ENCODE results near the gene SH2D5. TPM values are rescaled to one million over a fixed set of nuclear protein-coding genes. Genes with fewer than 3 reads are reported as not detected.

The SH2D5 gene
- polyA plus RNA-seq, 1 donor from 2014 or later: 14.1 TPM

DNA sequence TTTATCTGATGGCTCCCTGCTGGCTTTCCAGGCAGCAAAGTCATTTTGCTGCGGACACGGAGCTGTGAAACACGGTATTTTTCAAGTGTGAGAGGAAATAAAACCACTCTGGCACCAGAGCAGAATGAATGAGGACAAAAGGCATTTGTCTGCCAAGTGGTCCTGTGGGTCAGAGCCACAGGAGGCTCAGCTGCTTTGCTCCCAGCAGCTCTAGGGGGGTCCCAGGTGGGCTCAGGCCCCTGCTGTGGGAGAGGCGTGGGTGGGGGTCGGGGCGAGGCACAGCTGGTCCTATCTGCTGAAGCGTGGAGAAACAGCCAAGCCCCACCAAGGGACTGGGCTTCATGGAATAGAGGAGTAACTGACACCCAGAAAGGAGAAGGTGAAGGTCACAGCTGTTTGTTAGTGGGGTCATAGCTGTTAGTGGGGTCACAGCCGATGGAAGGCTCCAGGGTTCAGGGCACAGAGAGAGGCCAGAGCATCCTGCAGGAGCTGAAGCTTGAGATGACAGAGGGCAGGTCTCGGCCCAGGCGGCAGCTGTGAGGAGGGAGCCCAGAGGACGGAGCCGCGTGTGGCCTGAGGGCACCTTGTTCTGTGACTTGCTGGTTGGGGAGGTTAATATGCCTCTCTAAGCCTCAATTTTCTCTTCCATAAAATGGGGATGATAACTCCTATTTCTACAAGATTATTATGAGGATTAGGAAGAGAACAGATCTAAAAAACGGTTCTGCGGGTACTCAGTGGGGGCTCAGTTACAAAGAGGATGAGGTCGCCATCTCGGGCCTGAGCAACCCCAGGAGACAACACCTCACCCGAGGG, 21.8 kb downstream of the SH2D5 start:
- Histone ChIP-seq H4K20me1 (ENCODE audit: insufficient read depth) (no peaks in the 10 kb centered on the region), H3K27ac (ENCODE audit: low read length) (peak overlapping the region; percentile 88), H3K27me3 (ENCODE audit: insufficient read depth, low read depth, low read length) (no peaks in the 10 kb centered on the region), H3K4me2 (ENCODE audit: low read length) (no peak overlapping the region), H2AFZ (ENCODE audit: low read depth, low read length) (no peak overlapping the region), H3K9me2 (ENCODE audit: insufficient read depth, low read length) (no peaks in the 10 kb centered on the region), H3K4me3 (ENCODE audit: low read length) (peak overlapping the region; percentile 53), H3K36me3 (ENCODE audit: insufficient read depth, low read length) (no peaks in the 10 kb centered on the region), H3K79me2 (replicated peaks; ENCODE audit: insufficient read depth, low read length) (no peaks in the 10 kb centered on the region), H3F3A (ENCODE audit: insufficient read depth, low read length, poor library complexity, severe bottlenecking) (no peaks in the 10 kb centered on the region), H3K9me3 (ENCODE audit: low read length) (no peaks in the 10 kb centered on the region), H3K9ac (ENCODE audit: low read length) (peak overlapping the region; percentile 63)
- TF ChIP-seq, protein P1, sequence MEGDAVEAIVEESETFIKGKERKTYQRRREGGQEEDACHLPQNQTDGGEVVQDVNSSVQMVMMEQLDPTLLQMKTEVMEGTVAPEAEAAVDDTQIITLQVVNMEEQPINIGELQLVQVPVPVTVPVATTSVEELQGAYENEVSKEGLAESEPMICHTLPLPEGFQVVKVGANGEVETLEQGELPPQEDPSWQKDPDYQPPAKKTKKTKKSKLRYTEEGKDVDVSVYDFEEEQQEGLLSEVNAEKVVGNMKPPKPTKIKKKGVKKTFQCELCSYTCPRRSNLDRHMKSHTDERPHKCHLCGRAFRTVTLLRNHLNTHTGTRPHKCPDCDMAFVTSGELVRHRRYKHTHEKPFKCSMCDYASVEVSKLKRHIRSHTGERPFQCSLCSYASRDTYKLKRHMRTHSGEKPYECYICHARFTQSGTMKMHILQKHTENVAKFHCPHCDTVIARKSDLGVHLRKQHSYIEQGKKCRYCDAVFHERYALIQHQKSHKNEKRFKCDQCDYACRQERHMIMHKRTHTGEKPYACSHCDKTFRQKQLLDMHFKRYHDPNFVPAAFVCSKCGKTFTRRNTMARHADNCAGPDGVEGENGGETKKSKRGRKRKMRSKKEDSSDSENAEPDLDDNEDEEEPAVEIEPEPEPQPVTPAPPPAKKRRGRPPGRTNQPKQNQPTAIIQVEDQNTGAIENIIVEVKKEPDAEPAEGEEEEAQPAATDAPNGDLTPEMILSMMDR (IDR thresholded peaks at IDR 0.05; ENCODE audit: poor library complexity, severe bottlenecking): no peak
- no peak for TF ChIP-seq EZH2 (IDR thresholded peaks at IDR 0.05; ENCODE audit: borderline replicate concordance, insufficient read depth, low read length, poor library complexity, severe bottlenecking)
- peak; percentile 18 for TF ChIP-seq POLR2AphosphoS5 (IDR thresholded peaks at IDR 0.05)
- TF ChIP-seq MXI1 (conservative IDR thresholded peaks at IDR 0.05; ENCODE audit: poor library complexity, severe bottlenecking): peak; percentile 4

DNA sequence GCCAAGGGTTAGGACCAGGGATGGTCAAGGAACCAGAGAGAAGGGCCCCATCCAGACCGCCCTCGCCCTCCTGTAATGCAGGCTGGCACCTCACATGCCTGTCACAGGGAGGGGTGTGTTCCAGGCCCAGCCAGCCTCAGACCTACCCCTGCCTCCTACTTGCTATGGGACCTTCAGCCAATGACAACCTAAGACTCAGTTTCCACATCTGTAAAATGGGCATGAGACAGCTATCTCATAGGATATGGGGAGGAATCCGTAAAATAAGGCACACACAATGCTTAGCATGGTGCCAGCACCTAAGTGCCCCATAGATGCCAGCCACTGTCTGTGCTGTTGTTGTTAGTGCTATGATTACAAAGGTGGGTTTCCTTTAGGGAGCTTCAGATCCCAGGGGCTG, 22.6 kb downstream of the SH2D5 start:
- TF ChIP-seq RAD21 (conservative IDR thresholded peaks at IDR 0.05) (no peak), EZH2 (IDR thresholded peaks at IDR 0.05; ENCODE audit: borderline replicate concordance, insufficient read depth, low read length, poor library complexity, severe bottlenecking) (no peak), MXI1 (conservative IDR thresholded peaks at IDR 0.05; ENCODE audit: poor library complexity, severe bottlenecking) (no peak), TAF1 (IDR thresholded peaks at IDR 0.05; ENCODE audit: low read depth) (no peak), SMC3 (conservative IDR thresholded peaks at IDR 0.05; ENCODE audit: poor library complexity) (no peak), EP300 (conservative IDR thresholded peaks at IDR 0.05; ENCODE audit: poor library complexity, severe bottlenecking) (no peak), POLR2AphosphoS5 (IDR thresholded peaks at IDR 0.05) (no peak)
- TF ChIP-seq, protein P2, sequence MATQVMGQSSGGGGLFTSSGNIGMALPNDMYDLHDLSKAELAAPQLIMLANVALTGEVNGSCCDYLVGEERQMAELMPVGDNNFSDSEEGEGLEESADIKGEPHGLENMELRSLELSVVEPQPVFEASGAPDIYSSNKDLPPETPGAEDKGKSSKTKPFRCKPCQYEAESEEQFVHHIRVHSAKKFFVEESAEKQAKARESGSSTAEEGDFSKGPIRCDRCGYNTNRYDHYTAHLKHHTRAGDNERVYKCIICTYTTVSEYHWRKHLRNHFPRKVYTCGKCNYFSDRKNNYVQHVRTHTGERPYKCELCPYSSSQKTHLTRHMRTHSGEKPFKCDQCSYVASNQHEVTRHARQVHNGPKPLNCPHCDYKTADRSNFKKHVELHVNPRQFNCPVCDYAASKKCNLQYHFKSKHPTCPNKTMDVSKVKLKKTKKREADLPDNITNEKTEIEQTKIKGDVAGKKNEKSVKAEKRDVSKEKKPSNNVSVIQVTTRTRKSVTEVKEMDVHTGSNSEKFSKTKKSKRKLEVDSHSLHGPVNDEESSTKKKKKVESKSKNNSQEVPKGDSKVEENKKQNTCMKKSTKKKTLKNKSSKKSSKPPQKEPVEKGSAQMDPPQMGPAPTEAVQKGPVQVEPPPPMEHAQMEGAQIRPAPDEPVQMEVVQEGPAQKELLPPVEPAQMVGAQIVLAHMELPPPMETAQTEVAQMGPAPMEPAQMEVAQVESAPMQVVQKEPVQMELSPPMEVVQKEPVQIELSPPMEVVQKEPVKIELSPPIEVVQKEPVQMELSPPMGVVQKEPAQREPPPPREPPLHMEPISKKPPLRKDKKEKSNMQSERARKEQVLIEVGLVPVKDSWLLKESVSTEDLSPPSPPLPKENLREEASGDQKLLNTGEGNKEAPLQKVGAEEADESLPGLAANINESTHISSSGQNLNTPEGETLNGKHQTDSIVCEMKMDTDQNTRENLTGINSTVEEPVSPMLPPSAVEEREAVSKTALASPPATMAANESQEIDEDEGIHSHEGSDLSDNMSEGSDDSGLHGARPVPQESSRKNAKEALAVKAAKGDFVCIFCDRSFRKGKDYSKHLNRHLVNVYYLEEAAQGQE (IDR thresholded peaks at IDR 0.05; ENCODE audit: borderline replicate concordance): no peak
- TF ChIP-seq, protein P1 (IDR thresholded peaks at IDR 0.05; ENCODE audit: poor library complexity, severe bottlenecking): no peak
- Histone ChIP-seq H3K9me3 (ENCODE audit: low read length) (no peaks in the 10 kb centered on the region), H3K4me2 (ENCODE audit: low read length) (no peak overlapping the region), H3F3A (ENCODE audit: insufficient read depth, low read length, poor library complexity, severe bottlenecking) (no peaks in the 10 kb centered on the region), H3K27ac (ENCODE audit: low read length) (peak overlapping the region; percentile 88), H3K79me2 (replicated peaks; ENCODE audit: insufficient read depth, low read length) (no peaks in the 10 kb centered on the region), H3K27me3 (ENCODE audit: insufficient read depth, low read depth, low read length) (no peaks in the 10 kb centered on the region), H4K20me1 (ENCODE audit: insufficient read depth) (no peaks in the 10 kb centered on the region), H2AFZ (ENCODE audit: low read depth, low read length) (no peak overlapping the region), H3K4me3 (ENCODE audit: low read length) (no peak overlapping the region), H3K9me2 (ENCODE audit: insufficient read depth, low read length) (no peaks in the 10 kb centered on the region), H3K36me3 (ENCODE audit: insufficient read depth, low read length) (no peaks in the 10 kb centered on the region), H3K9ac (ENCODE audit: low read length) (peak overlapping the region; percentile 63)
